Effector memory CD4-positive, alpha-beta T cell (primary cell): ENCODE measurements around the gene ZFYVE28.

Experiments
- DNase-seq, 3 donors: peaks; one replicate each; pipeline ENCODE4 v3.0.0-alpha.2; 2020
- H3K27ac ChIP-seq: 2 replicates; pipeline ENCODE4 v1.7.0; 2013; ENCODE audit warnings: mild to moderate bottlenecking, low read length, moderate library complexity; ENCODE audit not compliant: insufficient read depth, poor library complexity, severe bottlenecking
- H3K27me3 ChIP-seq: replicated peaks from 2 replicates; pipeline ENCODE4 v1.7.0; 2013; ENCODE audit warnings: mild to moderate bottlenecking, low read length; ENCODE audit not compliant: insufficient read depth, control insufficient read depth, poor library complexity, severe bottlenecking
- H3K36me3 ChIP-seq: 2 replicates; pipeline ENCODE4 v1.7.0; 2013; ENCODE audit warnings: mild to moderate bottlenecking, low read length, moderate library complexity; ENCODE audit not compliant: control insufficient read depth, insufficient read depth
- H3K4me1 ChIP-seq: 2 replicates; pipeline ENCODE4 v1.7.0; 2013; ENCODE audit warnings: low read length, mild to moderate bottlenecking; ENCODE audit not compliant: control insufficient read depth, insufficient read depth, poor library complexity, severe bottlenecking
- H3K4me3 ChIP-seq: 2 replicates; pipeline ENCODE4 v1.7.0; 2013; ENCODE audit warnings: low read length, low read depth, mild to moderate bottlenecking; ENCODE audit not compliant: insufficient read depth, poor library complexity, severe bottlenecking
- H3K9me3 ChIP-seq: 2 replicates; pipeline ENCODE4 v1.7.0; 2013; ENCODE audit warnings: mild to moderate bottlenecking, low read length, moderate library complexity; ENCODE audit not compliant: control insufficient read depth

The ZFYVE28 gene

DNA sequence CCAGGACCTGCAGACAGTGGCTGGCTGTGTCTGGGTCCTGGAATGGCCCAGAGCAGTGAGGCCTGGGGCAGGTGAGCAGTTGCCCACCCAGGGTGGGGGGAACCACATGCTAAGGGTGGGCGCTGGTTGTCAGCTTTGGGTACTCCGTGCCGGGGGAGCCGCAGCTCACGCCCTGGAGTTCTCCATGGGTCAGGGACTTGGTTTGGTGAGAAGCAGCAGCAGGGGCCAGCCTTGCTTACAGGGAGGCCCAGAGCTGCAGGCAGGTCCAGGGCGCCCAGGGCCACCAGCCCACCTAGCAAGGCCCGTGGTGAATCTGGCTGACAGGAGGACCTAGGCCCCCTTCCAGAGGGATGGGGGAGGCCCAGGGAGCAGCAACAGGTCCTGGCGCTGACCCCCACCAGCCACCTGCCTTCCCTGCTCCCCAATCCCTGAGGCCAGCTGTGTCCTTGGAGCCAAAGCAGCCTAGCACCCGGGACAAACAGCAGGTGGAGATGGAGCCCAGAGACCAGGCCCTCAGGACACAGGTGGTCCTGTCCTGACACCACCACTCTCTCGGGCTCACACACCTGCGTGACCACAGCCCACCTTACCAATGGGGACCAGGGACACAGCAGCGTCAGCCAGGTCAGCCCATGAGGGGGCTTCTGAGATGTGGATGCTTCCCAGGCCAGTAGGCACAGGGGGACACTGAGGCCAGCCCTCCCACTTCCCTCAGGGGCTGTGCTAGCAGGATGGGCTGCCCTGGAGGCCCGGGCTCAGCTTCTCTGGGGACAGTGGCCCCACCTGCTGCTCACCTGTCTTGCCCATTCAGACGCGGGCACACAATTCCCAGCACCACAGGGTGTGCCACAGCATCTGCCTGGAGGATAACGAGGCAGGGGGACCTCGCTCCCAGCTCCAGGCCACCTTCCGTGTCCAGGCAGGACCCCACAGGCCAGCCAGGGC is 160.1 kb downstream of the ZFYVE28 start:
- H3K36me3 ChIP-seq: peaks cover 44% of the 10 kb centered on the region
- no peak overlapping the region for H3K4me3 ChIP-seq
- H3K4me1 ChIP-seq: peaks cover 27% of the 10 kb centered on the region
- H3K27ac ChIP-seq: no peak overlapping the region
- H3K27me3 ChIP-seq: no peaks in the 10 kb centered on the region
- H3K9me3 ChIP-seq: no peaks in the 10 kb centered on the region
- DNase-seq: no peak

DNA sequence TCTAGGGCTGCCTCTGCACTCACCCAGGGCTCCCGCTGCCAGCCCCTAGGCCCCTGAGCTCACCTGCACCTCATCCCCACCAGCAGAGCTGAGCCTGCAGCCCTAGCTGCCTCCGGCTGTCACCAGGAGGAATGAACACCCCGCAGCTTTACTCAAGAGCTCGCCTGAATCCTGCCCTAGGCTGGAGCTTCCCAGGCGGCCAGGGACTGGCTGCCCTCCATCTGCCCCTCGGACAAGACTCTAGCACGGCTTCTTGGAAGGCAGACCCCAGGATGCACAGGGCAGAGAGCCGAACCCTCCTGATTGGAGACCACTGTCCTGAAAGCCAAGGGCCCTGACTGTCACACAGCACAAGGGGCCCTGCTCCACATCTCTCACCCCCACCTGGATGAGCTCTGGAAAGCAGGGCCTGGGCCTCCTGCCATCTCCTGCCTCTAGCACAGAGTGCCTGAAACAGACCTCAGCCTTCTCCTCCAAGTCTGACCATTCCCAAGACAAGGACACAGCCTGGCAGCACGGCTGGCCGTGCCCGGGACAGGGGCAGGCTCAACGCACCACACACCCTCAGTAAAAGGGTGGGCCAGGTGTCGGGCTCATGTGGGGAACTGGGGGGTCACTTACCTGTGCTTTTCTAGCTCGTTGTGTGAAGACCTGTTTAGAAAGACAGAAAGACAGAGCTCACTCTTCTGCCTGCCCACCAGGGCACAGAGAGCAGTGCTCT is 160.9 kb downstream of the ZFYVE28 start:
- Histone ChIP-seq H3K36me3 (peaks cover 52% of the 10 kb centered on the region), H3K27ac (no peak overlapping the region), H3K4me3 (no peak overlapping the region), H3K4me1 (peaks cover 19% of the 10 kb centered on the region), H3K9me3 (no peaks in the 10 kb centered on the region), H3K27me3 (no peaks in the 10 kb centered on the region)
- DNase-seq: no peak

GRCh38 chr4:2256781-2257191 is 161.7 kb downstream of the ZFYVE28 start:
- no peak overlapping the region for H3K27ac ChIP-seq
- DNase-seq: no peak
- H3K9me3 ChIP-seq: no peaks in the 10 kb centered on the region
- peaks cover 18% of the 10 kb centered on the region for H3K4me1 ChIP-seq
- no peak overlapping the region for H3K4me3 ChIP-seq
- peaks cover 59% of the 10 kb centered on the region for H3K36me3 ChIP-seq
- H3K27me3 ChIP-seq: no peaks in the 10 kb centered on the region

- H3K36me3 ChIP-seq: peaks cover 64% of the 10 kb centered on the region
- H3K9me3 ChIP-seq: no peaks in the 10 kb centered on the region
- DNase-seq: no peak
- H3K27me3 ChIP-seq: no peaks in the 10 kb centered on the region
- H3K27ac ChIP-seq: no peak overlapping the region
- H3K4me1 ChIP-seq: peaks cover 18% of the 10 kb centered on the region
- no peak overlapping the region for H3K4me3 ChIP-seq
Observed at GRCh38 chr4:2256156-2256731, 162.2 kb downstream of the ZFYVE28 start.

- H3K4me1 ChIP-seq: peaks cover 13% of the 10 kb centered on the region
- peaks cover 70% of the 10 kb centered on the region for H3K36me3 ChIP-seq
- no peak overlapping the region for H3K4me3 ChIP-seq
Observed at GRCh38 chr4:2255501-2256155, 162.8 kb downstream of the ZFYVE28 start.

GRCh38 chr4:2254665-2255500 is 163.6 kb downstream of the ZFYVE28 start:
- Histone ChIP-seq H3K36me3 (peaks cover 77% of the 10 kb centered on the region), H3K9me3 (no peaks in the 10 kb centered on the region), H3K27me3 (no peaks in the 10 kb centered on the region), H3K4me3 (no peak overlapping the region), H3K4me1 (peaks cover 6% of the 10 kb centered on the region), H3K27ac (no peak overlapping the region)
- no peak for DNase-seq

More at GRCh38 chr4:2255501-2256155, 162.8 kb downstream of the ZFYVE28 start:
- no peaks in the 10 kb centered on the region for H3K27me3 ChIP-seq
- no peaks in the 10 kb centered on the region for H3K9me3 ChIP-seq
- no peak for DNase-seq
- H3K27ac ChIP-seq: no peak overlapping the region

GRCh38 chr4:2253160-2254084 is 165.0 kb downstream of the ZFYVE28 start:
- H3K36me3 ChIP-seq: peaks cover 84% of the 10 kb centered on the region
- H3K27me3 ChIP-seq: no peaks in the 10 kb centered on the region
- DNase-seq: no peak
- H3K4me3 ChIP-seq: no peak overlapping the region
- H3K4me1 ChIP-seq: no peaks in the 10 kb centered on the region
- no peak overlapping the region for H3K27ac ChIP-seq
- H3K9me3 ChIP-seq: no peaks in the 10 kb centered on the region

- H3K4me1 ChIP-seq: no peaks in the 10 kb centered on the region
Observed at GRCh38 chr4:2252530-2253091, 165.8 kb downstream of the ZFYVE28 start.

More at GRCh38 chr4:2252530-2253091, 165.8 kb downstream of the ZFYVE28 start:
- Histone ChIP-seq H3K9me3 (no peaks in the 10 kb centered on the region), H3K4me3 (no peak overlapping the region), H3K27ac (no peak overlapping the region), H3K27me3 (no peaks in the 10 kb centered on the region), H3K36me3 (peaks cover 76% of the 10 kb centered on the region)
- DNase-seq: no peak
